ENCODE measurements around the gene OR2T2.
"Not testable (repeated sequence)": the region's sequence is repeated elsewhere in the genome, so short reads cannot be mapped to it uniquely, and the experiment has no call there.

Gene OR2T2

GRCh38 chr1:248445399-248445798, at the start of gene OR2T2:
OR2T2 (plus strand) TSS chr1:248445637; CDS start chr1:248452798, 7,161 bp downstream.
- not testable (repeated sequence) for DNase-seq (ENCODE audit: low read depth); H3K4me3 ChIP-seq (ENCODE audit: low read length)

GRCh38 chr1:248402748-248403147, 42.7 kb upstream of the OR2T2 start, which contains the start of gene OR2T1:
OR2T1 (plus strand) TSS chr1:248403048; CDS start chr1:248406148, 3,100 bp downstream.
- no peak for DNase-seq (ENCODE audit: low read depth)
- H3K4me3 ChIP-seq (ENCODE audit: low read length), result no peak within 1 kb of the TSS
- no peak for TF ChIP-seq CTCF (conservative IDR thresholded peaks at IDR 0.05; ENCODE audit: low read length)

GRCh38 chr1:248404024-248404423, 41.4 kb upstream of the OR2T2 start:
- no peak overlapping the region for H3K4me3 ChIP-seq (ENCODE audit: low read length)
- peak; percentile 14 for DNase-seq (ENCODE audit: low read depth)
- TF ChIP-seq CTCF (conservative IDR thresholded peaks at IDR 0.05; ENCODE audit: low read length), result no peak

- no peak for DNase-seq (ENCODE audit: low read depth)
- TF ChIP-seq CTCF (conservative IDR thresholded peaks at IDR 0.05; ENCODE audit: low read length), result no peak
- H3K4me3 ChIP-seq (ENCODE audit: low read length), result no peak overlapping the region
These were observed 38.4 kb upstream of the OR2T2 start for GRCh38 chr1:248406721-248407692.

- H3K4me3 ChIP-seq (ENCODE audit: low read length), result no peak overlapping the region
- no peak for TF ChIP-seq CTCF (conservative IDR thresholded peaks at IDR 0.05; ENCODE audit: low read length)
These were observed 29.2 kb upstream of the OR2T2 start for GRCh38 chr1:248416226-248416625.

GRCh38 chr1:248417854-248418253, 27.6 kb upstream of the OR2T2 start:
- no peak overlapping the region for H3K4me3 ChIP-seq (ENCODE audit: low read length)
- DNase-seq (ENCODE audit: low read depth), result no peak
- no peak for TF ChIP-seq CTCF (conservative IDR thresholded peaks at IDR 0.05; ENCODE audit: low read length)

More at GRCh38 chr1:248416226-248416625, 29.2 kb upstream of the OR2T2 start:
- DNase-seq (ENCODE audit: low read depth), result no peak

- DNase-seq (ENCODE audit: low read depth), result no peak
- no peak overlapping the region for H3K4me3 ChIP-seq (ENCODE audit: low read length)
- TF ChIP-seq CTCF (conservative IDR thresholded peaks at IDR 0.05; ENCODE audit: low read length), result no peak
These were observed 24.1 kb upstream of the OR2T2 start for GRCh38 chr1:248421384-248421783.

- DNase-seq (ENCODE audit: low read depth), result not testable (repeated sequence)
These were observed 17.8 kb upstream of the OR2T2 start for GRCh38 chr1:248427526-248428191.

GRCh38 chr1:248428192-248428533, 17.3 kb upstream of the OR2T2 start:
- not testable (repeated sequence) for DNase-seq (ENCODE audit: low read depth); H3K4me3 ChIP-seq (ENCODE audit: low read length)

More at GRCh38 chr1:248427526-248428191, 17.8 kb upstream of the OR2T2 start:
- H3K4me3 ChIP-seq (ENCODE audit: low read length), result not testable (repeated sequence)

GRCh38 chr1:248431683-248432082, 13.8 kb upstream of the OR2T2 start:
- DNase-seq (ENCODE audit: low read depth); H3K4me3 ChIP-seq (ENCODE audit: low read length): not testable (repeated sequence)

- DNase-seq (ENCODE audit: low read depth); H3K4me3 ChIP-seq (ENCODE audit: low read length): not testable (repeated sequence)
These were observed 13.2 kb upstream of the OR2T2 start for GRCh38 chr1:248432201-248432600.
